Right hindlimb (tissue), 1 donor: ENCODE data around the gene CSNK2A3.
"Not testable (repeated sequence)": the region's sequence is repeated elsewhere in the genome, so short reads cannot be mapped to it uniquely, and the experiment has no call there.

Experiments used
- DNase-seq: peaks from one replicate; pipeline ENCODE4 v3.0.0-alpha.2; 2018

CSNK2A3 gene

GRCh38 chr11:11352878-11353277 lies at the start of gene CSNK2A3:
CSNK2A3 (minus strand) TSS chr11:11353250; CDS start chr11:11353119, 131 bp downstream.
- not testable (repeated sequence) for DNase-seq

DNA sequence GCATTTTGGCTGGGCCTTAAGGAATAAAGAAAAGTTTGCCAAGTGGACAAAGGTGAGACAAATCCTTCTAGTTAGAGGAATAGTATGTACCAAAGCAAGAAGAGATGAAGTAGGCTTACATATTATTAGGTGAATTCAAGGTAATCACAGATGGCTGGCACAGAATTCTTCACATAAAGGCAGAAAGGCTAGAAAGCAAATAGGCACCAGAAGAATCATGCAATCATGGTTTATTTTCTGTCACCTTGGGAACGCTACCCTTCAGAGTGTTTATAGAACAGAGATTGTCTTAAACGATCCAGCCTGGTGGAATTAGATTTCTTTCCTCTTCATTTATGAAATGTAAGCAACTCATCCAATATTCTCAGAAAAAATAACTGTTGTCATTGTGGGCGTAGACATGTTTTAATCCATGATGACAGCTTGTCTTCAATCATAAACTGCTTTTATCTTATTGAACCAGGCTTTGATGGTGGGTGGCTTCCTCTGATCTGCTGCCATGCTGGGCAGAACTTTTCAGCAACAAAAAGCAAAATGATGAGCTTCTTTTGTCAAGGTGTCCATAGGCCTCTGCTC lies 49.0 kb upstream of the CSNK2A3 start:
- DNase-seq = no peak

DNA sequence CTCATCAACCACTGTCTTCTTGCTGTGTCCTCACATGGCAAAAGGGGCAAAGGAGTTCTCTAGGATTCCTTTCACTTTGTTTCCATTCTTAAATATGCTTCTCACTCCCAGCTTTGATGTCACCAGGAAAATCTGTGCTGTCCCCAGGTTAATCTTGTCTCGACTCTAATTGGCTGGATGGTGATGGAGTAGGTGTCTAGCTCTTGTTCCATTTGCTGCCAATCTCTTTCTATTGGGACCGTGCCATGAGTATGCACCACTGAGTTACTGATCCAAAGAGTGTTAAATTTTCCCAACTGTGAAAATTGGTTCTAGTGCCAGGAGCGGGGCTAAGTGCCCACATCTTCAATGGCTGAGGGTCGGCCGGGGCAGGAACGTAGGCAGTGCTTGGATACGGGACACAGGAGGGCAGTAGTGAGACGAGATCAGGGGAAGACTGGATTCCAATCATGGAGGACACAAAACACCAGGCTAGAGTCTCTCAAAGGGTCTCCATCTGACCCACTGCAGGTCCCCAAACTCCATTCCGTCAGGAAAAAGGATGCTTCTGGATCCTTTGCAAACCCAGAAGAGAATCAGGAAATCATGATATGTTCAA lies 47.7 kb upstream of the CSNK2A3 start:
- no peak for DNase-seq

DNA sequence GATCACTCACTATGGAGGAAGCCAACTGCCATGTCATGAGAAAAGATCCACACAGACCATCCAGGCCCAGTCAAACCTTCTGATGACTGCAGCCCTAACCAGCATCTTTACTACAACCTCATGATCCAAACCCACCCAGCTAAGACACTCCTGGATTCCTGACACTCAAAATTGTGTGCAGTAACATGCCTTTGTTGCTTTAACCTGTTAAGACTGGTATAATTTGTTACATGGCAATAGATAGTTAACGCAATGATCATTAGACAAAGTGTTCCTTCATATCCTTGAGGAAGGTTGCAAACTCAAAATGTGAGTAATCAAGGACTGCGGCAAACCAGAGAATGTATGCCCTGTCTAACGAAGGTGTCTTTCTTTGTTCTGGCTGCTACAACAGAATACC lies 47.1 kb upstream of the CSNK2A3 start:
- no peak for DNase-seq

GRCh38 chr11:11397781-11398180 lies 44.7 kb upstream of the CSNK2A3 start:
- no peak for DNase-seq

DNA sequence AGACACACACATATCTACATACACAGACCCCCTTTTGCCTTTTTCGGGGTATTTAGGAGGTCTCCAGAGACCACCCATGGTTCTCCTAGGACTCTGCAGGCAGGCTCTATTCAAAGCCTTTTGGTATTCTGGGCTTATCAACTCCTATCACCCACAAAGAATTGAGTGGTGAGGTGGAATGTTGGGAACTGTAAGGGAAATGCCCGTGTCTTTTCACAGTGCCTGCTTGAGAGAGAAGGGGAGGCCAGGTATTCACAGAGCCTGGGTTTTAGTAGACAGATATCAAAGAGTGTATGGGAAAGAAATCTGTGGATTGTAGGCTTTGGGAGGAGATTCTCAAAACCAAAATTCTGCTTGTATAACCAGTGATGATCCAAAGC lies 44.0 kb upstream of the CSNK2A3 start:
- no peak for DNase-seq

GRCh38 chr11:11396301-11397035 lies 43.4 kb upstream of the CSNK2A3 start:
- peak; percentile 80 for DNase-seq

- DNase-seq = no peak
Observed at GRCh38 chr11:11395126-11395525, 42.1 kb upstream of the CSNK2A3 start.

- no peak for DNase-seq
Observed at GRCh38 chr11:11394241-11394640, 41.2 kb upstream of the CSNK2A3 start.

DNA sequence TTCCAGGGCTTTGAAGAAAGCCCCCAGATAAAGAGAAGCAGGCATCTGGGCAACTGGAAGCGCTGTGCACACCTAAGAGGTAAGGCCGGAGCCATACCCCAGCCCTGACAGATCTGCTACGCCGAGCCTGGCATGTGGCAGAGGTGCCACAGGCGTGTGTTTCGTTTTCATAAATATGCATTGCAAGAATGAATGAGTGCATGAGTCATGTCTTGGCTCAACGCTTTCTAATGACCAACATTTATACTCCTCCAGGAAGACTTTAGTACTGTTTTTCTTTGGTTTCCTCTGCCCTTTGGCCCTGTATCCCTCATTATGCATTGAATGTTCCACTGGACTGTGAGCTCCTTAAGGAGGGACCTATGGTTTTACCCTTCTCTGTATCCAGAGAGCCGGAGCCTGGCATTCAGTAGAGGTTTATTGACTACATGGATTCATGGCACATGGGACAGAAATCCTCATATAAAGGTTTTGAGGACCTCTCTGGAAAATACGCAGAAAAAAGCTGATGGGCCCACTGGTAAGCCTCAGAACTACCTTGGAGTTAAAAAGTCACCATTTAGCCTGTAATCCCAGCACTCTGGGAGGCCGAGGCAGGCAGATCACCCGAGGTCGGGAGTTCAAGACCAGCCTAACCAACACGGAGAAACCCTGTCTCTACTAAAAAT lies 38.9 kb upstream of the CSNK2A3 start:
- no peak for DNase-seq

DNA sequence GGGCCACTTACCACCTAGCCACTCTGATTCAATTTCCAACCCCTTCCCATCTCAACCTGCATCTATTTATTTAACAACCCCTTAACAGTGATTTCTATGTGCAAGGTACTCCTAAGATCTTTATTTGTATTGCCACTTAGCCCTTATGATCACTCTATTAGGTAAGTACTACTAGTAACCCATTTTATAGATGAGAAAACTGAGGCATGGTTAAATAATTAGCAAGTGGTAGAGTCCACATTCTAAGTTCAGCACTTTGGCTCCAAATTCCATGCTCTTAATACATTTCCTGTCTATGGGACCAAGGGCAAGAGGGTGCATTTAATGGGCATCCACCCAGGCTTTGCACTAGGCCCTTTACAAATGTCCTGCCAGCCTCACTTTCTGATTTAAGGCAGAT lies 38.1 kb upstream of the CSNK2A3 start:
- DNase-seq = no peak

DNA sequence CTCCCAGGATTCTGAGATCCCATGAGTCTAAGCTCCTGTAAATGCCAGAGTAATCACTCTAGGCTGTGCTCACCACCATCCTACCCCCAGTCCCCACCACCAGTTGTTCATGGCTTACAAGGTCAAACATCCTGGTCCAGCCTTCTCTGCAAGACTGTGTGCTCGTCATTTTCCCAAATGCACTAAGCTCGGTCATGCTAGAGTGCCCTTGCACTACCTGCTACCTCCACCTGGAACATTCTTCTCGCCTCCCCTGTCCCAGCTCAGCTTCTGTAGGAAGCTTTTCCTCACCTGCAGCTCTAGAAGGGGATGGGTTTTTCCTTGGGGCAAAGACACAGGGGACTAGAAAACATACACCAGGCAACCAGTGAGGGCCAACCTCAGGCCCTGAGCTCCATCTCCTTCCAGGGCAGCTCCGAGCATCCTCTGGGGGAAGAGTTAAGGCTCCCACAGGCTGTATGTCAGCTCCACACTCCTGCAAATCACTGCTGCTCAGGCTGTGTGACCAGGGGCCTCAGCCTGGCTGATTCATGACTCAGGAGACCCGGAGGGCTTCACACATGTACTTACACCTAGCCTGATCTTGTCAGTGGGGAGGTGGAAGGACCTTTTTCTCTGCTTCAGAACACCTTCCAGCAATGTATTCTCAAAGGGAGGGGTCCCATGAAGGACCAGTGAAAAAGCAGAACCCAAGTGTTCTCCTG lies 37.2 kb upstream of the CSNK2A3 start:
- DNase-seq = no peak

GRCh38 chr11:11389238-11389637 lies 36.2 kb upstream of the CSNK2A3 start:
- DNase-seq = no peak

- DNase-seq = no peak
Observed at GRCh38 chr11:11387622-11388305, 34.7 kb upstream of the CSNK2A3 start.

- no peak for DNase-seq
Observed at GRCh38 chr11:11387207-11387606, 34.2 kb upstream of the CSNK2A3 start.

DNA sequence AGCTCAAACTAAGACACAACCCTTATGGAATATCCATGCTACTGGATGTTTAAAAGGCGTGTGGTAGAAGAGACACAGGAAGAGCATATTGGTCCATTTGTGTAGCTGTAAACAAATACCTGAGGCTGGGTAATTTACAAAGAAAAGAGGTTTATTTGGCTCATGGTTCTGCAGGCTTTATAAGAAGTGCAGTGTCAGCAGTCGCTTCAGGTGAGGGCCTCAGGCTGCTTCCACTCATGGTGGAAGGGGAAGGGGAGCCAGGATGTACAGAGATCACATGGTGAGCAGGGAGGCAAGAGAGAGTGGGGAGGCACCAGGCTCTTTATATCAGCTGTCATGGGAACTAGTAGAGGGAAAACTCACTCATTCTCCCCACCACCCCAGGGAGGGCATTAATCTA lies 31.8 kb upstream of the CSNK2A3 start:
- DNase-seq = no peak

DNA sequence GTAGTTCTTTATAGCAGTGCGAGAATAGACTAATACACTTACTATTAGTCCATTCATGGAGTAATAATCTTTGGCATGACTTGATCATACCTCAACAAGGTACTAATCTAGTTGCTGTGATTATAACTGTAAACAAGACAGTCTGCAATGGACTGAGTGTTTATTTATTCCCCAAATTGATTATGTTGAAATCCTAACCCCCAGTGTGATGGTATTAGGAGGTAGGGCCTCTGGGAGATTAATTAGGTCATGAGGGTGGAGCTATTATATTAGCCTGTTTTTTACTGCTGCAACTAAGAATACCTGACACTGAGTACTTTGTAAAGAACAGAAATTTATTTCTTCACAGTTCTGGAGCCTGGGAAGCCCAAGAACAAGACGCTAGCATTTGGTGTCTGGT lies 30.9 kb upstream of the CSNK2A3 start:
- DNase-seq = no peak

DNA sequence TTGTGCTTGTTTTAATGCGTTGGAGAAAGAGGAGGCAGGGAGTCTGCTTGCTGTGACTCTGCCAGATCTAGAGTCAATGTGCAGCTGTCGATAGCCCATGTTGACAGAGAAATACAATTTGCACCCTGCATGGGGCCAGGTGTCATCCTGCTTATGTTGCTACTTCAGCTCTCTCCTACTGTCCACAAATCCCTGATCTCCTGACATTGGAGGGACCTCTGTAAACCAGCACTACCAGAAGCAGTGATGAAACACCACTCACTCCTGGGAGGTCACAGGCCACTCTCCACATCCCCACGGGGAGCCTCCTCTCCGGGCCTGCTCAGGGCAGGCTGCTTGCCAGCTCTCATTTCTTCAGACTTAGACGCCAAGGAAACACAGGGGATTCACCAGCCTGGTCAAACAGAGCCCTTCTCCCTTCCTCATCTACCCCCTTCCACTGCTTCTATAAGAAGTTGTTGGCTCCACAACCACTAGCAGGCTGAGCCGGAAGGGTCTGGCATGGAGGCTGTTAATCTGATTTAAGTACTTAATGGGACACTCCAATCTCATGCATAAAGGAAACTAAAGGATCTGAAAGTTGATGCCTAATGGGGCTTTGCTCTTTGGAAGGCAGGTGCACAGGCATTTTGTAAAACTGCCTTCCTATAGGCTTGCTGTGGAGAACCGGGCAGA lies 29.9 kb upstream of the CSNK2A3 start:
- DNase-seq = no peak

DNA sequence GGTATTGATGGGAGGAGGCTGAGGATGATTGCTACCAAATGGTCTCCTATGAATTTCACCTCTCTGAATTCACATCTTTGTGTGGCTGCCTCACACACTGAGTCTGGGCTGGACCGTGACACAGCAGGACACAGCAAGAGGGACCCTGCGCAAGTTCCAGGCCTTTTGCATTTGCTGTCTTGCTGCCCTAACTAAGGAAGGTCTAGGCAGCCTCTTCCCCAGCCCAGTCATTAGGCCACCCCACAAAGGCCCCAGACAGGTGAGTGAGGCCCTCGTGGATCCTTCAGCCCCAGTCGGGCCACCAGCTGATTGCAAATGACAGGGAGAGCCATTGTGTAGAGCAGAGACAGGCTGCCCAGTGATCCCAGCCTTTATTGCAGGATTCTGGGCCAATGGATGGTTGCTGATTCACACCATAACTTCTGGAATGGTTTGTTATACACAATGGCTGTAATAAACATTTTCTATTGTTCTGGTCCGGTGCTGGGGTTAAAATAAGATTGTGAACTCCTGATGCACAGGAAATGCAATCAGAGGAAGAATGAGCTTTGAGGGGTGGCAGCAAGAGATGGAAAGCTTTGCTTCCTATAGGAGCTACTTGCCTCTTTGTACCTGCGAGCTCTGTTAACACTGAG lies 28.5 kb upstream of the CSNK2A3 start:
- no peak for DNase-seq

DNA sequence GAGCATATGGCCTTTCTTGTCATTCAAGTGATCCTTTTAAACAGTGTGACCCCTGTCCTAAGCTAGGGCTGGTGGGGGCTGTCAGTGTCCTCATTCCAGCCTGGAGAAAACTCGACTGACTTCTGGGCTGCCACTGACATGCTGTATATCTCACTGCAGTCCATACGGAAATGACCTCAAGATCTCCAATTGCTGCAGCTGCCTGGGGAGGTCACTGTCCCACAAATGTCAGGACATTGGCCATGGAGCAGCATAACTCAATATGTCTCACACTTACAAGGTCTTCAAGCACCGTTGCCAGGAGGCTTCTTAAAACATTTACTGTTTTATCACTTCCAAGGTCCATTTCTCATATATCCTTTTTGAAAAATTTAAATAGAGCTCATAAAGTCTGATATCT lies 27.8 kb upstream of the CSNK2A3 start:
- DNase-seq = no peak

- DNase-seq = no peak
Observed at GRCh38 chr11:11380340-11380739, 27.3 kb upstream of the CSNK2A3 start.

DNA sequence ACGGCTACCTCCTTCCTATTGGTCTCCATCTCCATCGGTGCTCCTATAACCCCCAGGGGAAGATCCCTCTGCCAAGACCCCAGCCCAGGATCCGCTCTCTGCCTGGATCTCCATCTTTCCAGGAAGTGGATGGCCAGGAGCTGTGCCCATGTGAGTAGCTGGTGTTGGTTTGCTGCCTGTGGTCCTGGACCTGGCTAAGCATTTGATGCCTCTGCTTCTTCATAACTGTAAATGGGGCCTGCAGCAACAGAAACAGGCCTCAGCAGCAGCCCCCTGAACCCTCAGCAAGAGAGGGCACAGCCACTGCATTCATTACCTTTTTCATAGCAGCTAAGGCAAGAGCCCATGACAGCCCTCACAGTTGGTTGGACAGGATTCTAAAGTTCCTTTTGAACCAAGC lies 26.6 kb upstream of the CSNK2A3 start:
- no peak for DNase-seq
